Psoas muscle (tissue), 8 donors: ENCODE results near the gene TRIM44. TPM values are rescaled to one million over a fixed set of nuclear protein-coding genes. Genes with fewer than 3 reads are reported as not detected.

Experiments
- ATAC-seq, 4 donors: fragments of 200-7000 bp; cut with Tn5 transposase; one replicate each; pipeline ENCODE4 v1.9.1; 2020; ENCODE audit warnings: moderate library complexity in 3 of 4, mild to moderate bottlenecking in 2 of 4
- DNase-seq, 2 donors: peaks; one replicate each; pipeline ENCODE4 v3.0.0-alpha.2; 2020
- H3K27ac ChIP-seq: fragments of 200-600 bp; one replicate; pipeline ENCODE4 v1.8.0; 2022
- H3K27me3 ChIP-seq, 3 donors: fragments of 200-600 bp in 1 of 3; one replicate each; pipeline versions ENCODE4 v1.6.1 to v1.8.0; 2013 to 2022; ENCODE audit warnings: low read length in 2 of 3, mild to moderate bottlenecking in 2 of 3, moderate library complexity in 1 of 3; ENCODE audit not compliant: insufficient read depth in 3 of 3
- H3K36me3 ChIP-seq, 2 donors: fragments of 200-600 bp in 1 of 2; one replicate each; pipeline versions ENCODE4 v1.6.1 to v1.8.0; 2013 to 2022; ENCODE audit warnings: low read depth in 1 of 2, mild to moderate bottlenecking in 1 of 2, moderate library complexity in 1 of 2; ENCODE audit not compliant: insufficient read depth in 1 of 2
- H3K4me1 ChIP-seq: fragments of 200-600 bp; one replicate; pipeline ENCODE4 v1.8.0; 2022
- H3K4me3 ChIP-seq: fragments of 200-600 bp; one replicate; pipeline ENCODE4 v1.8.0; 2022; ENCODE audit warnings: mild to moderate bottlenecking
- H3K9me3 ChIP-seq: fragments of 200-600 bp; one replicate; pipeline ENCODE4 v1.8.0; 2022
- CTCF ChIP-seq: fragments of 200-600 bp; IDR thresholded peaks from one replicate; pipeline ENCODE4 v1.8.0; 2022; ENCODE audit warnings: antibody characterized with exemption
- WGBS, 3 donors: extraction: QIAGEN DNeasy Blood & Tissue Kit; methylation state at CpG; one replicate each; pipeline versions ENCODE4 v1.1.6 to v1.1.7; 2013; 5-methylcytosine and 5-hydroxymethylcytosine counted together
- intact Hi-C, 2 donors: fragments of 100-400 bp; cut with DNase I; formaldehyde crosslinking; loops; one replicate each; pipeline versions ENCODE4 v1.11.0 to v1.14.2; 2022
- polyA plus RNA-seq, 3 donors: library from polyadenylated mRNA; stranded (reverse); fragments of 200-250 nt; gene quantifications; one replicate each; pipeline ENCODE4 v1.2.3, GENCODE V29; 2013
- total RNA-seq, 4 donors: library from RNA; stranded (reverse); fragmentation: NEBNext Ultra II Directional in 2 of 4; extraction: Animal tissue kit (Norgen Biotek cat#: 25700) in 2 of 4; gene quantifications; one replicate each; pipeline versions ENCODE4 v1.2.1 to v1.2.4, GENCODE V29; 2021 to 2023
- donor health status: healthy with polysubstance abuse.
- donor health status: DM: no; HTN: no; CAD: no; lungs with moderate emphysema.
- donor health status: Bipolar disorder and iron deficiency.
- donor health status: healthy.
- donor health status: DM: yes; HTN: yes; CAD: no.
- donor health status: DM: no; HTN: no; CAD: no.
- donor health status: DM: no; HTN: no; CAD: no.
- donor health status: DM: yes; HTN: yes; CAD: no.

The TRIM44 gene
- total and polyA plus RNA-seq, 7 donors, result 6.8 to 46.8 (median 34.0) TPM

GRCh38 chr11:35619855-35620640 is 42.5 kb upstream of the TRIM44 start:
- no peak for ATAC-seq
- DNase-seq, result peak; percentile 24 to 53
- Histone ChIP-seq H3K4me1 (no peaks in the 10 kb centered on the region), H3K9me3 (no peaks in the 10 kb centered on the region), H3K36me3 (no peaks in the 10 kb centered on the region), H3K27ac (no peak overlapping the region), H3K27me3 (peaks cover 0 to 17% (median 0%) of the 10 kb centered on the region in 3 donors), H3K4me3 (peak overlapping the region; percentile 74)
- TF ChIP-seq CTCF, result no peak
- 13 to 19% (median 16%) methylated on average over 33 of the region's 33 CpGs for WGBS, 3 donors
- intact Hi-C loops, result loop anchor here (2.0 to 10.0 kb wide), 8 partner anchors 43 to 872 kb away; partner anchors contain the start of gene TRIM44 (in 1 of the 2)

- Histone ChIP-seq H3K4me3 (no peak overlapping the region), H3K9me3 (no peaks in the 10 kb centered on the region), H3K36me3 (no peaks in the 10 kb centered on the region), H3K27me3 (peaks cover 0 to 17% (median 0%) of the 10 kb centered on the region in 3 donors), H3K27ac (no peak overlapping the region), H3K4me1 (no peaks in the 10 kb centered on the region)
- WGBS, 3 donors, result 89 to 95% (median 90%) methylated on average over 2 of the region's 2 CpGs
- DNase-seq (no peak), ATAC-seq (no peak)
- no peak for TF ChIP-seq CTCF
- intact Hi-C loops, result no loop called here
These were observed 41.8 kb upstream of the TRIM44 start for GRCh38 chr11:35620795-35621194.

GRCh38 chr11:35621620-35622019 is 41.0 kb upstream of the TRIM44 start:
- peaks cover 0 to 17% (median 0%) of the 10 kb centered on the region in 3 donors for H3K27me3 ChIP-seq
- no peak for ATAC-seq

GRCh38 chr11:35622070-35622469 is 40.5 kb upstream of the TRIM44 start:
- intact Hi-C loops, result no loop called here
- Histone ChIP-seq H3K9me3 (no peaks in the 10 kb centered on the region), H3K4me1 (no peaks in the 10 kb centered on the region), H3K36me3 (no peaks in the 10 kb centered on the region), H3K27me3 (peaks cover 0 to 17% (median 0%) of the 10 kb centered on the region in 3 donors), H3K4me3 (no peak overlapping the region), H3K27ac (no peak overlapping the region)
- ATAC-seq, result no peak
- TF ChIP-seq CTCF, result no peak
- DNase-seq, result no peak
- WGBS, 3 donors, result 33 to 49% (median 36%) methylated on average over 3 of the region's 3 CpGs

More at GRCh38 chr11:35621620-35622019, 41.0 kb upstream of the TRIM44 start:
- no peak for DNase-seq
- Histone ChIP-seq H3K4me3 (no peak overlapping the region), H3K36me3 (no peaks in the 10 kb centered on the region), H3K4me1 (no peaks in the 10 kb centered on the region), H3K9me3 (no peaks in the 10 kb centered on the region), H3K27ac (no peak overlapping the region)
- 86 to 94% (median 90%) methylated on average over 2 of the region's 2 CpGs for WGBS, 3 donors
- no peak for TF ChIP-seq CTCF
- intact Hi-C loops, result no loop called here
